CD8-positive, alpha-beta memory T cell (primary cell): ENCODE results near the gene CADM1. TPM values are rescaled to one million over a fixed set of nuclear protein-coding genes. Genes with fewer than 3 reads are reported as not detected.

ENCODE experiments used
- CTCF ChIA-PET: fragments of 350-600 bp; sonication (Branson Sonifier 250); formaldehyde crosslinking; loops from one replicate; lab custom pipeline; 2021; ENCODE audit warnings: antibody characterized with exemption; lab: Charles Lee
- POLR2A ChIA-PET: fragments of 350-600 bp; sonication (Branson Sonifier 250); formaldehyde crosslinking; loops from one replicate; lab custom pipeline; 2021; ENCODE audit warnings: antibody characterized with exemption; lab: Charles Lee
- DNase-seq, 5 donors: peaks; one replicate each; pipeline versions ENCODE4 v3.0.0 to v3.0.0-alpha.2; 2020 to 2022; ENCODE audit warnings: mixed read lengths in 1 of 5
- H3K27ac ChIP-seq: one replicate; pipeline ENCODE4 v1.7.0; 2013; ENCODE audit warnings: low read depth, mild to moderate bottlenecking, low read length, moderate library complexity
- H3K27me3 ChIP-seq: 2 replicates; pipeline ENCODE4 v1.7.0; 2013; ENCODE audit warnings: low read length, mild to moderate bottlenecking; ENCODE audit not compliant: insufficient read depth, poor library complexity, severe bottlenecking
- H3K36me3 ChIP-seq: 2 replicates; pipeline ENCODE4 v1.7.0; 2013; ENCODE audit warnings: mild to moderate bottlenecking, low read length, moderate library complexity; ENCODE audit not compliant: insufficient read depth
- H3K4me1 ChIP-seq: 2 replicates; pipeline ENCODE4 v1.7.0; 2013; ENCODE audit warnings: mild to moderate bottlenecking, low read length, moderate library complexity; ENCODE audit not compliant: insufficient read depth
- H3K4me3 ChIP-seq: 2 replicates; pipeline ENCODE4 v1.7.0; 2013; ENCODE audit warnings: mild to moderate bottlenecking, low read length
- H3K9me3 ChIP-seq: 2 replicates; pipeline ENCODE4 v1.7.0; 2013; ENCODE audit warnings: mild to moderate bottlenecking, low read length
- H3K27ac Mint-ChIP-seq, 8 donors: one replicate each; pipeline ENCODE4 v1.8.0; 2020 to 2021; ENCODE audit warnings: mixed read lengths in 8 of 8, mild to moderate bottlenecking in 6 of 8, inconsistent platforms in 3 of 8, moderate library complexity in 3 of 8
- H3K27me3 Mint-ChIP-seq, 2 donors: one replicate each; pipeline ENCODE4 v1.8.0; 2020 to 2021; ENCODE audit warnings: mixed read lengths in 2 of 2, mild to moderate bottlenecking in 1 of 2, moderate library complexity in 1 of 2
- H3K36me3 Mint-ChIP-seq, 3 donors: one replicate each; pipeline ENCODE4 v1.8.0; 2020 to 2021; ENCODE audit warnings: mixed read lengths in 3 of 3, inconsistent platforms in 1 of 3, mild to moderate bottlenecking in 1 of 3
- H3K4me1 Mint-ChIP-seq, 3 donors: one replicate each; pipeline ENCODE4 v1.8.0; 2020 to 2021; ENCODE audit warnings: mixed read lengths in 3 of 3, inconsistent platforms in 1 of 3, mild to moderate bottlenecking in 1 of 3
- H3K4me3 Mint-ChIP-seq, 7 donors: one replicate each; pipeline ENCODE4 v1.8.0; 2020 to 2021; ENCODE audit warnings: mixed read lengths in 7 of 7, mild to moderate bottlenecking in 6 of 7, moderate library complexity in 4 of 7, inconsistent platforms in 2 of 7
- H3K9me3 Mint-ChIP-seq, 5 donors: one replicate each; pipeline ENCODE4 v1.8.0; 2020 to 2022; ENCODE audit warnings: mixed read lengths in 5 of 5, mild to moderate bottlenecking in 3 of 5, moderate library complexity in 2 of 5, inconsistent platforms in 1 of 5
- polyA plus RNA-seq: library from polyadenylated mRNA; unstranded; fragments of 300-500 nt; fragmentation: Illumina TruSeq; gene quantifications from one replicate; pipeline ENCODE4 v1.2.3, GENCODE V29; 2021
- total RNA-seq, 2 experiments: library from RNA; stranded (reverse); gene quantifications; one replicate each; pipeline ENCODE4 v1.2.3, GENCODE V29; 2021

Gene CADM1
- total and polyA plus RNA-seq, 3 experiments from 2014 or later: 0.90 to 2.7 (median 1.1) TPM

DNA sequence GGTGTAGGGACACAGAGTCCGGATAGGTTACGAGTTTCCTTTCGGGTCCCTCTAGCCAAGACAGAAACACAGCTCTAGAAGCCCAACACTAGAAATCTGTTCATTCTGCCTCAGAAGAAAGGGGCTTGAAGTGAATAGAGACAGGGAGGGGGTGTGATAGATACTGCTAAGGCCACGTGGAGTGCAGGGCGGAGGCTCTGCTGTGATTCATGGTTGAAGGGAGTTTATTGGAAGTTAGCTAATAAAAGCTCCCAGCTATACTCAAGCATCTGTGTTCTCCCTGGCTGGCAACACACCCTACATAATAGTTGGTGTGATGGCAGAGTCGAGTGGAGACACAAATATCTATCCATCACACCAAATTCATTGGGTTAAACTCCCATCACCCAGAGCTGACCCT lies 337.4 kb downstream of the CADM1 start:
- Histone ChIP-seq H3K4me1 (no peaks in the 10 kb centered on the region), H3K27ac (no peak overlapping the region), H3K4me3 (no peak overlapping the region), H3K36me3 (no peaks in the 10 kb centered on the region), H3K9me3 (no peaks in the 10 kb centered on the region), H3K27me3 (no peaks in the 10 kb centered on the region)
- CTCF ChIA-PET: no interaction called here
- Mint-ChIP-seq H3K27ac (peak overlapping the region in 1 of 8 donors; percentile 49), H3K27me3 (peaks cover 15 to 27% of the 10 kb centered on the region in 2 donors), H3K36me3 (peaks cover 0 to 4% (median 0%) of the 10 kb centered on the region in 3 donors), H3K9me3 (no peaks in the 10 kb centered on the region), H3K4me3 (no peak overlapping the region), H3K4me1 (no peaks in the 10 kb centered on the region)
- POLR2A ChIA-PET: no interaction called here
- no peak for DNase-seq

DNA sequence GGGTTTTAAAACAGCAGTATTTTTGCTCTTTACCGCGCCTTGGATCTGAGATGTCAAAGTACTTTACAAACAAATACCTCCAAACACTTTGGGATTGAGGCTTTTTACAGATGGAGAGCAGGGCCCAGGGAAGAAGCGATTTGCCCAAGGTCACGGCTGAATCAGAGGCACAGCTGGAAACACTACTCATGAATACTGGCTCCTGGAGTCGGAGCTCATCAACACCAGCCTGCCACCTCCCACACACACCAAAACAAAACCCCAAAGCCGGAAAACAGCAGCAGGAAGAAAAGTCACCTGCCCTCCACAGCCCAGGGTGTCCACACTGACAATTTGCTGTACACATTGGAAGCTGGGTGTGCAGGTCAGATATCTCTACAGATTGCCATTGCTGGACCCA lies 339.4 kb downstream of the CADM1 start:
- Mint-ChIP-seq H3K27me3 (peaks cover 16 to 31% of the 10 kb centered on the region in 2 donors), H3K9me3 (no peaks in the 10 kb centered on the region), H3K4me3 (no peak overlapping the region), H3K27ac (peak overlapping the region in 1 of 8 donors; percentile 34), H3K4me1 (no peaks in the 10 kb centered on the region), H3K36me3 (peaks cover 0 to 4% (median 0%) of the 10 kb centered on the region in 3 donors)
- ChIA-PET POLR2A (no interaction called here), CTCF (no interaction called here)
- DNase-seq: no peak
- H3K27ac ChIP-seq: no peak overlapping the region
- no peaks in the 10 kb centered on the region for H3K36me3 ChIP-seq
- no peaks in the 10 kb centered on the region for H3K4me1 ChIP-seq
- H3K27me3 ChIP-seq: no peaks in the 10 kb centered on the region
- H3K9me3 ChIP-seq: no peaks in the 10 kb centered on the region
- H3K4me3 ChIP-seq: no peak overlapping the region

DNA sequence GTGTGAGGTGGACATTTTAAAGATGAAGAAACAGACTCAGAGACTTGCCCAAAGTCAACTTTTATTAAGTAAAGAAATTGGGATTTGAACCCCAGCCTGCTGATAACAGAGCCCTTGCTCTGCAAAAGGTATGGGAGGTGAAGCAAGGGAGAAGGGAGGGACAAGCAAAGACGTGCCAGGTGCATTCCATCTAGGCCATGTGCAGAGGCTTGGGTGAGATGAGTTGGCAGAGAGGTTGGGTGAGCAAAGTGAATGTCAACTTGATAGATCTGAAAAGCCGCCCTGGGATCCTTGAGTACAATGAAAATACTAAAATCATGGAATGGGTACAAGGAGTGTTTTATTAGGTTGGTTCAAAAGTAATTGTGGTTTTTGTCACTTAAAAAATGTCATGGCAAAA lies 341.3 kb downstream of the CADM1 start:
- H3K27ac ChIP-seq: no peak overlapping the region
- no peaks in the 10 kb centered on the region for H3K27me3 ChIP-seq
- Mint-ChIP-seq H3K27ac (peak overlapping the region in 1 of 8 donors; percentile 95), H3K36me3 (peaks cover 0 to 4% (median 0%) of the 10 kb centered on the region in 3 donors), H3K4me1 (no peaks in the 10 kb centered on the region), H3K9me3 (no peaks in the 10 kb centered on the region), H3K27me3 (peaks cover 17 to 36% of the 10 kb centered on the region in 2 donors), H3K4me3 (no peak overlapping the region)
- no peak overlapping the region for H3K4me3 ChIP-seq
- ChIA-PET POLR2A (no interaction called here), CTCF (no interaction called here)
- no peaks in the 10 kb centered on the region for H3K9me3 ChIP-seq
- no peak for DNase-seq
- no peaks in the 10 kb centered on the region for H3K36me3 ChIP-seq
- H3K4me1 ChIP-seq: no peaks in the 10 kb centered on the region

DNA sequence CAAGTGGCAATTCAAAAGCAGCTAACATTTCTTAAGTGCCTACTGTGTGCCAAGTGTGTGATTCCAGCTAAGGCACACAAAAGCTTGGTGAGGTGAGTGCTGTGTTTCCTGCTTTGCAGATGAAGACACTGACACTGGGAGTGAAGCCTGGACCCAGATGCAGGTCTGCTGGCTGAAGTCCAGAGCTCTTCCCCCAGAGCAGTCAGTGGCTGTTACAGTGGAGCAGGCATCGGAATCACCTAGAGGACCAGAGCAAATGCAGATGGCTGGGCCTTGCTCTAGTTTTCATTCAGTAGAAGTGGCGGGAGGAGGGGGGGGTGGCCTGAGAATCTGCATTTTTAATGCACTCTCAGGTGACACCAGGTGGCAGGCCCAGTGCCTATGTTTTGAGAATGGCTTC lies 342.3 kb downstream of the CADM1 start:
- H3K4me3 Mint-ChIP-seq: no peak overlapping the region
- Histone ChIP-seq H3K36me3 (no peaks in the 10 kb centered on the region), H3K4me1 (no peaks in the 10 kb centered on the region), H3K9me3 (no peaks in the 10 kb centered on the region), H3K27me3 (no peaks in the 10 kb centered on the region), H3K27ac (no peak overlapping the region), H3K4me3 (no peak overlapping the region)
- no peak for DNase-seq
- peaks cover 15 to 36% of the 10 kb centered on the region in 2 donors for H3K27me3 Mint-ChIP-seq
- H3K9me3 Mint-ChIP-seq: no peaks in the 10 kb centered on the region
- H3K36me3 Mint-ChIP-seq: peaks cover 0 to 4% (median 0%) of the 10 kb centered on the region in 3 donors
- H3K27ac Mint-ChIP-seq: no peak overlapping the region
- ChIA-PET POLR2A (no interaction called here), CTCF (no interaction called here)
- no peaks in the 10 kb centered on the region for H3K4me1 Mint-ChIP-seq

DNA sequence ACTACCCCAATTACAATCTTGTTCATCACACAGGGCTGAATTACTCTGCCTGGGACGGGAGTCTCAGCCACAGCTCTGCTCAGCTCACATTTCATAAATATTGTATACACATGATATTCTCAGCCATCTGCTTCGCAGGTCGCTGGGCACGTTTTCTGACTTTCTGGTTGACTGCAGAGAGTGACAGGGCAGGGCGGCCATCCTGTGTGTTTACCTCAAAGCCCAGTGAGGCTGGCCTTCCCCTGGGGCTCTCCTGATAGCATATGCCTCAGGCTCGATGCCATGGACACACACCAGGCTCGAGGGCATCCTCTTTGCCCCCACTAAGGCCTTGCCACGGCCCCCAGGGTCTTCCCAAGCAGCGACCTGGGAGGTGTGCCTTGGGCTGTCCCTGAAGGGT lies 345.0 kb downstream of the CADM1 start:
- H3K27ac ChIP-seq: no peak overlapping the region
- DNase-seq: no peak
- no peaks in the 10 kb centered on the region for H3K9me3 ChIP-seq
- no peaks in the 10 kb centered on the region for H3K27me3 ChIP-seq
- H3K36me3 ChIP-seq: no peaks in the 10 kb centered on the region
- H3K4me3 Mint-ChIP-seq: no peak overlapping the region
- no peak overlapping the region for H3K4me3 ChIP-seq
- no peaks in the 10 kb centered on the region for H3K9me3 Mint-ChIP-seq
- POLR2A ChIA-PET: no interaction called here
- no peak overlapping the region for H3K27ac Mint-ChIP-seq
- CTCF ChIA-PET: no interaction called here
- peaks cover 10 to 22% of the 10 kb centered on the region in 2 donors for H3K27me3 Mint-ChIP-seq
- H3K4me1 Mint-ChIP-seq: no peaks in the 10 kb centered on the region
- H3K4me1 ChIP-seq: no peaks in the 10 kb centered on the region
- peaks cover 0 to 4% (median 0%) of the 10 kb centered on the region in 3 donors for H3K36me3 Mint-ChIP-seq

DNA sequence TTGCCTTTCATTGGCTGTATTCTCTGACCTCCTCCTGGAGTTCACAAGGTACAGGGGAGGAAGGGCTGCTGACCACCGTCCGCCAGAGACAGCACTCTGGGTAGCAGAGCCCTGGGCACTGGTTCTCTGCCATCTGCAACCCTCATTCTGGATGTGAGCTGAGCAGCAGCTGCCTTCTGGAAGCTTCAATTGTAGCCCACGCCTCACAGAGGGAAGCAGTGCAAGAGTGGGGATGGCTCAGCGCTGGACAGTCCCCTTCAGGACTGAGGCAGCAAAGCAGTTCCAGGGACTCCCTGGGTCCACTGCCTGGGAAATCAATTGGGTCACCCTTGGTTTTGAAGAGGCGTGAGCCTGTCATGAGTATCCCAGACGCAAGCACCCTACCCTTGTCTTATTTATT lies 346.2 kb downstream of the CADM1 start:
- H3K36me3 ChIP-seq: no peaks in the 10 kb centered on the region
- no peaks in the 10 kb centered on the region for H3K9me3 ChIP-seq
- Mint-ChIP-seq H3K4me1 (no peaks in the 10 kb centered on the region), H3K27ac (no peak overlapping the region), H3K4me3 (no peak overlapping the region), H3K36me3 (peaks cover 0 to 4% (median 3%) of the 10 kb centered on the region in 3 donors), H3K9me3 (no peaks in the 10 kb centered on the region), H3K27me3 (peaks cover 8 to 20% of the 10 kb centered on the region in 2 donors)
- DNase-seq: no peak
- POLR2A ChIA-PET: no interaction called here
- no peak overlapping the region for H3K4me3 ChIP-seq
- CTCF ChIA-PET: no interaction called here
- H3K4me1 ChIP-seq: no peaks in the 10 kb centered on the region
- no peak overlapping the region for H3K27ac ChIP-seq
- no peaks in the 10 kb centered on the region for H3K27me3 ChIP-seq

DNA sequence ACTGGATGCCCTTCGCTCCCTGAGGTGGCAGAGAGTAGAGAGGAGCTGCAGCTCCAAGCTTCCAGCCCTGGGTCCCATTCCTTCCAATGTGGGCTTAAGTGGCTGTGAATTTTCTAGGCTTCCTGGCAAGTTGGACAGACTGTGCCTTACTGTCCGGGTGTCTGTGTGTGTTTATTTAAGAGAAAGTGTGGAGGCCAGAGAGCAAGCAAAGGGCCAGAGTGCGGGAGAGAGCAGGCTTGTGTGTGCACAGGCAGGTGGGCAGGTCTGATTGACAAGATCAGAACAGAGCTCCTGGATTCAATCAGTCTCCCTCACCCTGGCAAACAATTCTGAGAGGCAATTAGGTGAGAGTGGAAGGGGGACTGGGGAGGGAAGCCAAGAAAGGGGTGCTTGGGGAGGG lies 347.0 kb downstream of the CADM1 start:
- H3K4me1 ChIP-seq: no peaks in the 10 kb centered on the region
- Mint-ChIP-seq H3K27ac (no peak overlapping the region), H3K4me1 (no peaks in the 10 kb centered on the region), H3K27me3 (peaks cover 4 to 12% of the 10 kb centered on the region in 2 donors), H3K4me3 (no peak overlapping the region), H3K36me3 (peaks cover 0 to 3% (median 1%) of the 10 kb centered on the region in 3 donors), H3K9me3 (no peaks in the 10 kb centered on the region)
- H3K36me3 ChIP-seq: no peaks in the 10 kb centered on the region
- H3K27ac ChIP-seq: no peak overlapping the region
- H3K4me3 ChIP-seq: no peak overlapping the region
- ChIA-PET CTCF (no interaction called here), POLR2A (no interaction called here)
- no peaks in the 10 kb centered on the region for H3K27me3 ChIP-seq
- DNase-seq: no peak
- H3K9me3 ChIP-seq: no peaks in the 10 kb centered on the region

DNA sequence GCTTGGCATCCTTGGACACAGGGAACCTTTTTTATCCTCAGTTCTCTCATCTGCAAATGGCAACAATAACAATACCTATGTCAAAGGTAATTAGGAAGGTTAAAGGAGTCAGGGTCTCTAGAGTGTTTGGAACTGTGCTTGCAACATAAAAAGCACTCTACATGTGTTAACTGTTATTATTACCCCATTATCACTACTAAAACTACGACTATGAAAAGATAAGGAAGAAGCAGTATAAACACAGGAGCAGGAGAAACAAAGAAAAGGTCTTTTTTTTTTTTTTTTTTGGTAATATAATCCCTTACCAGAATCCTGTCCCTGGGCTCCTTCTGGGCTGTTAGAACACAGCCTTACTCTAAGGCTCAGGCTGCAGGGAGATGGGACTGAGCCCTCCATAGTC lies 348.2 kb downstream of the CADM1 start:
- Histone ChIP-seq H3K27me3 (no peaks in the 10 kb centered on the region), H3K27ac (no peak overlapping the region), H3K4me3 (no peak overlapping the region), H3K4me1 (no peaks in the 10 kb centered on the region), H3K36me3 (no peaks in the 10 kb centered on the region), H3K9me3 (no peaks in the 10 kb centered on the region)
- CTCF ChIA-PET: no interaction called here
- H3K4me1 Mint-ChIP-seq: no peaks in the 10 kb centered on the region
- no peaks in the 10 kb centered on the region for H3K9me3 Mint-ChIP-seq
- POLR2A ChIA-PET: no interaction called here
- no peak overlapping the region for H3K4me3 Mint-ChIP-seq
- H3K27me3 Mint-ChIP-seq: peaks cover 4 to 9% of the 10 kb centered on the region in 2 donors
- no peak overlapping the region for H3K27ac Mint-ChIP-seq
- DNase-seq: no peak
- peaks cover 0 to 3% (median 0%) of the 10 kb centered on the region in 3 donors for H3K36me3 Mint-ChIP-seq

DNA sequence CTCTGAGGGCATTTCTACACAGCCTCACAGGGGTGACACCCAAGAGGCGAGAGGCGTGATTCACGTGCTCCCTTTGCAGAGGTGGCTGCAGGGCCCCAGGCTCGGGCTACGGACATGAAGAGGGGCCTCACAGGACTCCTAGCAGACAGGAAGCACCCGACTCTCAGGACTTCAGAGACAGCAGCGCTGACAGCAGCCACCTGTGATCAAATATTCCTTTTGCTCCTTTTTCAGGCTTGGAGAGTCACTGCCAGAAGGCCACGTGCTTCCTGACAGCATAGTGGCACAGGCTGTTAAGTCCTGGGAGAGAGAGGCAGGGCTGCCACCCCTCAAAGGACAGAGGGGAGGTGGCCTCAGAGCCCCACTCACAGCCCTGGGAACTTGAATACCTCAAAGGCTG lies 348.9 kb downstream of the CADM1 start:
- no peaks in the 10 kb centered on the region for H3K36me3 ChIP-seq
- Mint-ChIP-seq H3K4me1 (no peaks in the 10 kb centered on the region), H3K27ac (no peak overlapping the region), H3K4me3 (no peak overlapping the region), H3K27me3 (peaks cover 2 to 5% of the 10 kb centered on the region in 2 donors), H3K9me3 (no peaks in the 10 kb centered on the region), H3K36me3 (peaks cover 0 to 3% (median 0%) of the 10 kb centered on the region in 3 donors)
- no peak overlapping the region for H3K4me3 ChIP-seq
- DNase-seq: no peak
- CTCF ChIA-PET: no interaction called here
- no peak overlapping the region for H3K27ac ChIP-seq
- no peaks in the 10 kb centered on the region for H3K4me1 ChIP-seq
- POLR2A ChIA-PET: no interaction called here
- no peaks in the 10 kb centered on the region for H3K27me3 ChIP-seq
- H3K9me3 ChIP-seq: no peaks in the 10 kb centered on the region
